Heart right ventricle (tissue), 16 donors: ENCODE results near the gene CARMIL1. TPM values are rescaled to one million over a fixed set of nuclear protein-coding genes. Genes with fewer than 3 reads are reported as not detected.
A peak's percentile ranks its signal among the peaks of the same experiment; 100 is the strongest.

Experiments used
- ATAC-seq, 8 donors: fragments of 200-7000 bp; cut with Tn5 transposase; one replicate each; pipeline ENCODE4 v1.9.1; 2020; ENCODE audit warnings: mild to moderate bottlenecking in 8 of 8, moderate library complexity in 8 of 8, moderate number of reproducible peaks in 1 of 8
- DNase-seq, 2 donors: peaks; one replicate each; pipeline ENCODE4 v3.0.0-alpha.2; 2020
- H3K27ac ChIP-seq, 10 donors: fragments of 200-600 bp; sonication (generic) in 2 of 10; one replicate each; pipeline versions ENCODE4 v1.5.0 to v1.8.0; 2020 to 2022; ENCODE audit warnings: mild to moderate bottlenecking in 3 of 10
- H3K27me3 ChIP-seq, 7 donors: fragments of 200-600 bp; one replicate each; pipeline ENCODE4 v1.8.0; 2021 to 2022; ENCODE audit warnings: mild to moderate bottlenecking in 2 of 7
- H3K36me3 ChIP-seq, 9 donors: fragments of 200-600 bp; sonication (generic) in 1 of 9; one replicate each; pipeline versions ENCODE4 v1.5.0 to v1.8.0; 2020 to 2022; ENCODE audit warnings: mild to moderate bottlenecking in 2 of 9
- H3K4me1 ChIP-seq, 9 donors: fragments of 200-600 bp; sonication (generic) in 1 of 9; one replicate each; pipeline versions ENCODE4 v1.5.0 to v1.8.0; 2020 to 2022; ENCODE audit warnings: mild to moderate bottlenecking in 4 of 9
- H3K4me3 ChIP-seq, 10 donors: fragments of 200-600 bp; sonication (generic) in 2 of 10; one replicate each; pipeline versions ENCODE4 v1.5.0 to v1.8.0; 2020 to 2022; ENCODE audit warnings: mild to moderate bottlenecking in 7 of 10, moderate library complexity in 2 of 10
- H3K9me3 ChIP-seq, 11 donors: fragments of 200-600 bp in 10 of 11; sonication (generic) in 2 of 11; one replicate each; pipeline versions ENCODE4 v1.5.0 to v1.8.0; 2013 to 2022; ENCODE audit warnings: mild to moderate bottlenecking in 2 of 11, control low read depth in 1 of 11, moderate library complexity in 1 of 11
- WGBS, 2 donors: extraction: QIAGEN DNeasy Blood & Tissue Kit; methylation state at CpG; one replicate each; pipeline ENCODE4 v1.1.7; 2013; ENCODE audit warnings: inconsistent platforms in 1 of 2; 5-methylcytosine and 5-hydroxymethylcytosine counted together
- intact Hi-C, 10 donors: fragments of 100-400 bp; cut with DNase I; formaldehyde crosslinking; loops; one replicate each; pipeline versions ENCODE4 v1.11.1 to v1.14.2; 2022
- polyA plus RNA-seq, 2 donors: library from polyadenylated mRNA; stranded (reverse); fragments of 200-250 nt; gene quantifications; one replicate each; pipeline ENCODE4 v1.2.3, GENCODE V29; 2013
- total RNA-seq, 10 donors: library from RNA; stranded (reverse); fragmentation: NEBNext Ultra II Directional in 3 of 10; extraction: Animal tissue kit (Norgen Biotek cat#: 25700) in 3 of 10; gene quantifications; one replicate each; pipeline versions ENCODE4 v1.2.1 to v1.2.4, GENCODE V29; 2021 to 2023
- TF ChIP-seq, protein P1 (sequence below), 9 donors: fragments of 200-600 bp; sonication (generic) in 2 of 9; IDR thresholded peaks; one replicate each; pipeline versions ENCODE4 v1.5.0 to v1.8.0; 2021 to 2022; ENCODE audit warnings: antibody characterized with exemption in 9 of 9, mild to moderate bottlenecking in 5 of 9, moderate library complexity in 1 of 9
- donor health status: Arrhythmogenic right ventricular cardiomyopathy.
- donor health status: ischemic (EF 13 %, LVEDD 7.1; RV severe dilation, severe dysfunction).
- donor health status: healthy with polysubstance abuse.
- donor health status: DM: no; HTN: yes; CAD: no.
- donor health status: DM: no; HTN: no; CAD: no.
- donor health status: ischemic (EF 25% LVEDD 6.9; RV normal size, moderate dysfunction).
- donor health status: ischemic (EF 25% LVEDD 5.7; RV mildly dilated, moderate dysfunction).
- donor health status: healthy.
- donor health status: DM: yes; HTN: yes; CAD: no.
- donor health status: Ischemic cardiomyopathy.
- donor health status: ischemic (EF 35%, LVEDD 5.7; RV mildly dilated, moderate dysfunction).
- donor health status: nonischemic (EF 11% LVEDD 7.7; RV severe dilation, severe dysfunction).
- donor health status: DM: yes; HTN: yes; CAD: no.
- donor health status: PGD.
- donor health status: ischemic (EF 29% LVEDD 5.4; RV normal size, mild dysfunction).
- donor health status: nonischemic (EF 23%, LVEDD 6.1; RV moderate dilation, normal function).

The CARMIL1 gene
- total and polyA plus RNA-seq, 12 donors, result 1.2 to 10.3 (median 4.1) TPM

DNA sequence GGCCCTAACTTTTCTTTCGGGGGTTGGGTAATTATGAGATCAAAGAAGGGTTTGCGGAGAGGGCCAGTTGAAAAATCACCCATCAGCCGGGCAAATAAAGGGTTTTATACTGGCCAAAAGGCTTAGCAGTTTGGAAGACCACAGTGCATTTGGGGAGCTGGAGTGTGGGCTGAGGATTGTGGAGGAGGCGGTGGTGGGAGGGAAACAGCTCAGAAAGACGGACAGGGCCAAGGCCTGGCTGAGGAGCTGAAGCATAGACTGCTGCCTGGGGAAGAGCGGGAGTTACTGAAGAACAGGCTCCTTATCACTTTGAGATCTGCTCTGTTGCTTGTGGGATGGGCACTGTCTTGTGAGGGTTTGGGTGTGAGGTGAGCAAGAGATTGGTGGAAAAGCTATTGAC lies 144.2 kb downstream of the CARMIL1 start:
- Histone ChIP-seq H3K27me3 (no peaks in the 10 kb centered on the region), H3K9me3 (peaks cover 0 to 6% (median 0%) of the 10 kb centered on the region in 11 donors), H3K36me3 (peaks cover 0 to 11% (median 0%) of the 10 kb centered on the region in 9 donors), H3K4me3 (no peak overlapping the region), H3K4me1 (peaks cover 0 to 6% (median 0%) of the 10 kb centered on the region in 9 donors), H3K27ac (no peak overlapping the region)
- WGBS, 2 donors, result 90 to 94% methylated on average over 6 of the region's 6 CpGs
- intact Hi-C loops, result no loop called here
- DNase-seq (no peak), ATAC-seq (peak in 1 of 8 donors; percentile 27)
- TF ChIP-seq, protein P1, sequence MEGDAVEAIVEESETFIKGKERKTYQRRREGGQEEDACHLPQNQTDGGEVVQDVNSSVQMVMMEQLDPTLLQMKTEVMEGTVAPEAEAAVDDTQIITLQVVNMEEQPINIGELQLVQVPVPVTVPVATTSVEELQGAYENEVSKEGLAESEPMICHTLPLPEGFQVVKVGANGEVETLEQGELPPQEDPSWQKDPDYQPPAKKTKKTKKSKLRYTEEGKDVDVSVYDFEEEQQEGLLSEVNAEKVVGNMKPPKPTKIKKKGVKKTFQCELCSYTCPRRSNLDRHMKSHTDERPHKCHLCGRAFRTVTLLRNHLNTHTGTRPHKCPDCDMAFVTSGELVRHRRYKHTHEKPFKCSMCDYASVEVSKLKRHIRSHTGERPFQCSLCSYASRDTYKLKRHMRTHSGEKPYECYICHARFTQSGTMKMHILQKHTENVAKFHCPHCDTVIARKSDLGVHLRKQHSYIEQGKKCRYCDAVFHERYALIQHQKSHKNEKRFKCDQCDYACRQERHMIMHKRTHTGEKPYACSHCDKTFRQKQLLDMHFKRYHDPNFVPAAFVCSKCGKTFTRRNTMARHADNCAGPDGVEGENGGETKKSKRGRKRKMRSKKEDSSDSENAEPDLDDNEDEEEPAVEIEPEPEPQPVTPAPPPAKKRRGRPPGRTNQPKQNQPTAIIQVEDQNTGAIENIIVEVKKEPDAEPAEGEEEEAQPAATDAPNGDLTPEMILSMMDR (IDR thresholded peaks at IDR 0.05), result no peak

DNA sequence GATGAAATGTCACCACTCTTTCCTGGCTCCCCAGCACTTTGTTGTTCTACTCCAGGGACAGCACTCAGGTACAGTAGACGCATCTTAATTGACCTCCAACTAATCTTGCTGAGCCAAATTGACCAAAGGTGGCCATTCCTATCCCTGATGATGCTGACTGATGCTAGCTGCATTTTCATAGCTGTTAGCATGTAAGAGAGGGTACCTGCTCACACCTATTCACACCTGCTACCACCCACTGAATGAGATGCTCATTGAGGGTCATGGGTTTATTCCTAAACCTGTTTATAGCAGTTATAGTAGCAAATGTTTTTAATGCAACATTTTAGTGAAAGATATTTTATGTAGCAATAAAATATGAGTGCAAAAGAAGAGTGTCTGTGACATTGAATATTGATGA lies 145.1 kb downstream of the CARMIL1 start:
- Histone ChIP-seq H3K27ac (no peak overlapping the region), H3K27me3 (no peaks in the 10 kb centered on the region), H3K4me1 (peaks cover 0 to 5% (median 0%) of the 10 kb centered on the region in 9 donors), H3K36me3 (peaks cover 0 to 11% (median 0%) of the 10 kb centered on the region in 9 donors), H3K9me3 (peaks cover 0 to 6% (median 0%) of the 10 kb centered on the region in 11 donors), H3K4me3 (no peak overlapping the region)
- TF ChIP-seq, protein P1 (IDR thresholded peaks at IDR 0.05), result no peak
- WGBS, 2 donors, result 96% methylated on average over 1 of the region's 1 CpG
- ATAC-seq (no peak), DNase-seq (no peak)
- intact Hi-C loops, result no loop called here

DNA sequence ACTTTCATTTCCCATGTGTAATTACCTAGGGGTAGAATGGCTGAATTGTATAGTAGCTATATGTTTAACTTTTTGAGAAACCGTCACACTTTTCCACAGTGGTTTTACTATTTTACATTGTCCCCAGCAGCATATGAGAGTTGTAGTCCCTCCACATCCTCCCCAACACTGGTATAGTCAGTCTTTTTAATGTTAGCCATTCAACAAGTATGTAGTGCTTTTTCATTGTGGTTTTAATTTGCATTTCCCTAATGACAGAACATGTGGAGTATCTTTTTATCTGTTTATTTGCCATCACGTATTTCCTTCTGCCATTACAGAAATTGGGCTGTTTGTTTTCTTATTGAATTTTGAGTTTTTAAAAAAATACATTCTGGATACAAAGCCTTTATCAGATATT lies 148.4 kb downstream of the CARMIL1 start:
- 58 to 59% methylated on average over 2 of the region's 2 CpGs for WGBS, 2 donors
- Histone ChIP-seq H3K27me3 (no peaks in the 10 kb centered on the region), H3K4me3 (no peak overlapping the region), H3K27ac (no peak overlapping the region), H3K9me3 (no peaks in the 10 kb centered on the region), H3K4me1 (peaks cover 0 to 5% (median 0%) of the 10 kb centered on the region in 9 donors), H3K36me3 (no peaks in the 10 kb centered on the region)
- intact Hi-C loops, result no loop called here
- TF ChIP-seq, protein P1 (IDR thresholded peaks at IDR 0.05), result no peak
- DNase-seq (no peak), ATAC-seq (no peak)

DNA sequence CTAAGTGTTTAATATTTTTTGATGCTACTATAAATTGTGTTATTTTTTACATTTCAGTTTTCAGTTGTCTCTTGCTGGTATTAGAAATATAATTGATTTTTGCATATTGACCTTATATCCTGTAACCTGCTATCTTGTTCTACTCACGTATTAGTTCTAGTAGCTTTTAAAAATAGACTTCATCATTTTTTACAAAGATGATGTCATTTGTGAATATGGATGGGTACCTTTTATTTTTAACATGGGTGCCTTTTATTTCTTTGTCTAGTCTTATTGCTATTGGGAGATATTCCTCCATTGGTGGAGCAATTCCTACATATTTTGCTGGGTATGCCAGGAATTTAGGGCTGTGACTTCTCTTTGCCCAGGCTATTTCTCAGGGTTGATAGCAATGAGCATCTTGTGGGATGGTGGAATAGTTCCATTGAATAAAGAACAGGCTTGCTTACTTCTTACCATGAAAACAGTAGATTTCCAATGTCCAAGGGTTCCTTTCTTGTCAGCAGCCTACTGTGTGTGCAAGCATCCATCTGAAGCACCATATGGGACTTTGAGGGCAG lies 149.7 kb downstream of the CARMIL1 start:
- Histone ChIP-seq H3K4me1 (peaks cover 0 to 5% (median 0%) of the 10 kb centered on the region in 9 donors), H3K4me3 (no peak overlapping the region), H3K27ac (no peak overlapping the region), H3K27me3 (no peaks in the 10 kb centered on the region), H3K9me3 (no peaks in the 10 kb centered on the region), H3K36me3 (no peaks in the 10 kb centered on the region)
- WGBS, 2 donors, result 64 to 88% methylated on average over 1 of the region's 1 CpG
- DNase-seq (no peak), ATAC-seq (no peak)
- TF ChIP-seq, protein P1 (IDR thresholded peaks at IDR 0.05), result no peak
- intact Hi-C loops, result no loop called here
